Lower lobe of right lung (tissue), 2 donors: ENCODE results near the gene MELTF. TPM values are rescaled to one million over a fixed set of nuclear protein-coding genes. Genes with fewer than 3 reads are reported as not detected.

Experiments used
- ATAC-seq, 2 donors: fragments of 200-7000 bp; cut with Tn5 transposase; one replicate each; pipeline ENCODE4 v1.9.1; 2020 to 2022; ENCODE audit warnings: mild to moderate bottlenecking in 2 of 2, moderate library complexity in 2 of 2
- DNase-seq: peaks from one replicate; pipeline ENCODE4 v3.0.0-alpha.2; 2020
- H3K27ac ChIP-seq: fragments of 200-600 bp; one replicate; pipeline ENCODE4 v1.8.0; 2022
- H3K27me3 ChIP-seq: fragments of 200-600 bp; one replicate; pipeline ENCODE4 v1.8.0; 2022; ENCODE audit warnings: low read depth
- H3K36me3 ChIP-seq: fragments of 200-600 bp; one replicate; pipeline ENCODE4 v1.8.0; 2022; ENCODE audit warnings: mild to moderate bottlenecking
- H3K4me1 ChIP-seq: fragments of 200-600 bp; one replicate; pipeline ENCODE4 v1.8.0; 2022
- H3K4me3 ChIP-seq: fragments of 200-600 bp; one replicate; pipeline ENCODE4 v1.8.0; 2022; ENCODE audit warnings: mild to moderate bottlenecking
- H3K9me3 ChIP-seq: fragments of 200-600 bp; one replicate; pipeline ENCODE4 v1.8.0; 2022
- CTCF ChIP-seq: fragments of 200-600 bp; IDR thresholded peaks from one replicate; pipeline ENCODE4 v1.8.0; 2022; ENCODE audit warnings: antibody characterized with exemption, mild to moderate bottlenecking
- intact Hi-C: fragments of 100-400 bp; cut with DNase I; formaldehyde crosslinking; loops from one replicate; pipeline ENCODE4 v1.11.0; 2022
- total RNA-seq: library from RNA; stranded (reverse); fragmentation: NEBNext Ultra II Directional; extraction: Animal tissue kit (Norgen Biotek cat#: 25700); gene quantifications from one replicate; pipeline ENCODE4 v1.2.1, GENCODE V29; 2021
- donor health status: DM: no; HTN: yes; CAD: no; lungs with severe emphysema.

MELTF gene
- total RNA-seq, 1 donor from 2014 or later, result 5.2 TPM

- peak in 1 of 2 donors; percentile 11 for ATAC-seq
- no peak for TF ChIP-seq CTCF
- Histone ChIP-seq H3K4me3 (no peak overlapping the region), H3K9me3 (no peaks in the 10 kb centered on the region), H3K36me3 (no peaks in the 10 kb centered on the region), H3K27ac (no peak overlapping the region), H3K27me3 (peaks cover 8% of the 10 kb centered on the region), H3K4me1 (peaks cover 17% of the 10 kb centered on the region)
- no peak for DNase-seq
- intact Hi-C loops, result no loop called here
These were observed 5.5 kb downstream of the MELTF start for GRCh38 chr3:197023998-197024651.

- peaks cover 11% of the 10 kb centered on the region for H3K4me1 ChIP-seq
- no peak overlapping the region for H3K27ac ChIP-seq
- no peaks in the 10 kb centered on the region for H3K9me3 ChIP-seq
- H3K4me3 ChIP-seq, result no peak overlapping the region
- no peak for TF ChIP-seq CTCF
- DNase-seq (no peak), ATAC-seq (peak in 1 of 2 donors; percentile 22)
- H3K36me3 ChIP-seq, result no peaks in the 10 kb centered on the region
- H3K27me3 ChIP-seq, result peaks cover 3% of the 10 kb centered on the region
- intact Hi-C loops, result no loop called here
These were observed 6.2 kb downstream of the MELTF start for GRCh38 chr3:197023241-197023997.

DNA sequence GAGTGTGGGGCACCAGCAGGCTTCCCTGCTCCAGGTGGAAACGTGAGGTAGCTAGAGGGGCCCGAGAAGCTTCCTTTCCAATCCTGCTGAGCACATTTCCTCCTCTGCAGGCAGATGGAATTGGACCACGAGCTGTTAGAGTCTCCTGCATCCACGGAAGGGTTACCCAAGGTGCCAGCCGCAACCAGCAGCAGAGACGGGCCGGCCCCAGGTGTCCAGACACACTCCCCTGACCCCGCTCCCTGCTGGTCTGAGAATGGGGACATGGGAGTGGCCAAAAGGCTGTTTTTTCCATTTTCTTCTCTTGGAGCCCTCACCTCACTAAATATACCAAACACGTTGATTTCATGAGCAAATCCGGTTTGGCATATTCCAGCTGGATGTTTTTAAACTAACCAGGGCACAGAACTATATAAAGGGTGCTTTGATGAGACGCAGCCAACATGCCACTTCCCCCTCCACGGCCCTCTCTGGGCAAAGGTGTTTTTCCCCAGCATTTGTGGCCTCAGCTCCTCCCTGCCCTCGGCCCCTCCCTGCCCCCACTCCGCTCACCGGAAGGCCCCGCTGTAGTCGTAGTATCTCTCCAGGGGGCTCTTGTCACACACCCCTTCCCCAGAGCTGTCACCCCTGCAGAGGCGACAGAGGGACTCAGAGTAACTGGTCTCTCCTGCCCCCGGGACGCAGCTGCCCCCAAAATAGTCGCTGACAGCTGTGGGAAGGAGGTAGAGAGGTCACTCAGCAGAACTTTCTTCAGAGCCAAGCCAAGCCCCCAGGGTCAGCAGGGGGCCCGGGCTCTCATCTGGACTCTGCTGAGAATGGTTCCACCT, 7.0 kb downstream of the MELTF start:
- no peaks in the 10 kb centered on the region for H3K36me3 ChIP-seq
- peaks cover 3% of the 10 kb centered on the region for H3K27me3 ChIP-seq
- peaks cover 11% of the 10 kb centered on the region for H3K4me1 ChIP-seq
- DNase-seq, result no peak
- no peak for TF ChIP-seq CTCF
- H3K27ac ChIP-seq, result no peak overlapping the region
- H3K4me3 ChIP-seq, result no peak overlapping the region
- intact Hi-C loops, result no loop called here
- ATAC-seq, result no peak
- no peaks in the 10 kb centered on the region for H3K9me3 ChIP-seq

GRCh38 chr3:197021729-197022404, 7.8 kb downstream of the MELTF start:
- ATAC-seq (no peak), DNase-seq (no peak)
- no peaks in the 10 kb centered on the region for H3K36me3 ChIP-seq
- no peak for TF ChIP-seq CTCF
- H3K4me3 ChIP-seq, result no peak overlapping the region
- H3K27ac ChIP-seq, result no peak overlapping the region
- H3K4me1 ChIP-seq, result peaks cover 11% of the 10 kb centered on the region
- intact Hi-C loops, result no loop called here
- H3K9me3 ChIP-seq, result no peaks in the 10 kb centered on the region
- H3K27me3 ChIP-seq, result peaks cover 3% of the 10 kb centered on the region

- TF ChIP-seq CTCF, result no peak
- ATAC-seq (no peak), DNase-seq (no peak)
- H3K9me3 ChIP-seq, result no peaks in the 10 kb centered on the region
- H3K4me1 ChIP-seq, result peaks cover 11% of the 10 kb centered on the region
- no peak overlapping the region for H3K4me3 ChIP-seq
- no peak overlapping the region for H3K27ac ChIP-seq
- no peaks in the 10 kb centered on the region for H3K36me3 ChIP-seq
- intact Hi-C loops, result no loop called here
- H3K27me3 ChIP-seq, result peaks cover 3% of the 10 kb centered on the region
These were observed 8.4 kb downstream of the MELTF start for GRCh38 chr3:197021231-197021630.
